Skeletal muscle tissue (tissue), 4 donors: Measurements from ENCODE around the gene KNDC1. TPM values are rescaled to one million over a fixed set of nuclear protein-coding genes. Genes with fewer than 3 reads are reported as not detected.
"Not testable (repeated sequence)": the region's sequence is repeated elsewhere in the genome, so short reads cannot be mapped to it uniquely, and the experiment has no call there.

ENCODE experiments used
- H3K27ac ChIP-seq: one replicate; pipeline ENCODE4 v1.7.0; 2013; ENCODE audit warnings: mild to moderate bottlenecking, low read depth, low read length, inconsistent platforms
- H3K27me3 ChIP-seq, 3 donors: one replicate each; pipeline ENCODE4 v1.7.0; 2013; ENCODE audit warnings: low read length in 3 of 3; ENCODE audit not compliant: control insufficient read depth in 3 of 3, insufficient read depth in 3 of 3
- H3K36me3 ChIP-seq, 3 donors: one replicate each; pipeline ENCODE4 v1.7.0; 2013; ENCODE audit warnings: low read length in 3 of 3; ENCODE audit not compliant: control insufficient read depth in 3 of 3, insufficient read depth in 3 of 3
- H3K4me1 ChIP-seq, 3 donors: one replicate each; pipeline ENCODE4 v1.7.0; 2013; ENCODE audit warnings: low read length in 3 of 3, mild to moderate bottlenecking in 3 of 3; ENCODE audit not compliant: control insufficient read depth in 3 of 3, insufficient read depth in 3 of 3
- H3K4me3 ChIP-seq, 3 donors: one replicate each; pipeline ENCODE4 v1.7.0; 2013; ENCODE audit warnings: low read length in 3 of 3
- H3K9ac ChIP-seq, 3 donors: one replicate each; pipeline ENCODE4 v1.7.0; 2013; ENCODE audit warnings: low read length in 3 of 3, mild to moderate bottlenecking in 3 of 3, moderate library complexity in 2 of 3, low read depth in 1 of 3
- H3K9me3 ChIP-seq, 3 donors: one replicate each; pipeline ENCODE4 v1.7.0; 2013; ENCODE audit warnings: low read length in 3 of 3; ENCODE audit not compliant: control insufficient read depth in 3 of 3
- total RNA-seq: library from RNA; depleted of rRNA; stranded (reverse); fragments of >200 nt; gene quantifications from one replicate; pipeline ENCODE4 v1.2.3, GENCODE V29; 2014
- donor health status: Osteomylitis.

KNDC1 gene
- total RNA-seq, 1 donor from 2014 or later: 0.52 TPM

- Histone ChIP-seq H3K27ac (no peak overlapping the region), H3K36me3 (no peaks in the 10 kb centered on the region), H3K9me3 (no peaks in the 10 kb centered on the region), H3K4me3 (no peak overlapping the region), H3K27me3 (peaks cover 27 to 53% (median 39%) of the 10 kb centered on the region in 3 donors), H3K9ac (no peak overlapping the region), H3K4me1 (no peaks in the 10 kb centered on the region)
These were observed 58.0 kb downstream of the KNDC1 start for GRCh38 chr10:133217800-133218589.

- Histone ChIP-seq H3K9me3 (no peaks in the 10 kb centered on the region), H3K4me1 (no peaks in the 10 kb centered on the region), H3K4me3 (no peak overlapping the region), H3K27ac (no peak overlapping the region), H3K9ac (no peak overlapping the region), H3K36me3 (no peaks in the 10 kb centered on the region), H3K27me3 (peaks cover 25 to 45% (median 38%) of the 10 kb centered on the region in 3 donors)
These were observed 58.9 kb downstream of the KNDC1 start for GRCh38 chr10:133218891-133219290.

- no peak overlapping the region for H3K27ac ChIP-seq
- no peak overlapping the region for H3K9ac ChIP-seq
- H3K27me3 ChIP-seq: peaks cover 27 to 45% (median 38%) of the 10 kb centered on the region in 3 donors
- no peak overlapping the region for H3K4me3 ChIP-seq
- no peaks in the 10 kb centered on the region for H3K4me1 ChIP-seq
- H3K9me3 ChIP-seq: no peaks in the 10 kb centered on the region
- no peaks in the 10 kb centered on the region for H3K36me3 ChIP-seq
These were observed 59.8 kb downstream of the KNDC1 start for GRCh38 chr10:133219782-133220181.

- Histone ChIP-seq H3K27me3 (peaks cover 37 to 51% (median 45%) of the 10 kb centered on the region in 3 donors), H3K9me3 (no peaks in the 10 kb centered on the region)
These were observed 61.3 kb downstream of the KNDC1 start for GRCh38 chr10:133221331-133221730.

GRCh38 chr10:133221756-133222155 lies 61.7 kb downstream of the KNDC1 start:
- H3K27ac ChIP-seq, H3K4me3 ChIP-seq, H3K36me3 ChIP-seq, H3K9ac ChIP-seq, H3K4me1 ChIP-seq, H3K9me3 ChIP-seq: not testable (repeated sequence)
- H3K27me3 ChIP-seq: peaks cover 41 to 55% (median 49%) of the 10 kb centered on the region in 3 donors

More at GRCh38 chr10:133221331-133221730, 61.3 kb downstream of the KNDC1 start:
- H3K4me3 ChIP-seq: no peak overlapping the region
- H3K36me3 ChIP-seq: no peaks in the 10 kb centered on the region
- H3K4me1 ChIP-seq: no peaks in the 10 kb centered on the region
- H3K27ac ChIP-seq: no peak overlapping the region
- no peak overlapping the region for H3K9ac ChIP-seq

- no peak overlapping the region for H3K4me3 ChIP-seq
- H3K27me3 ChIP-seq: peaks cover 52 to 62% (median 60%) of the 10 kb centered on the region in 3 donors
- H3K36me3 ChIP-seq: no peaks in the 10 kb centered on the region
These were observed 64.1 kb downstream of the KNDC1 start for GRCh38 chr10:133224076-133224475.

GRCh38 chr10:133224756-133225372 lies 64.8 kb downstream of the KNDC1 start:
- H3K4me3 ChIP-seq: no peak overlapping the region

More at GRCh38 chr10:133224076-133224475, 64.1 kb downstream of the KNDC1 start:
- no peaks in the 10 kb centered on the region for H3K4me1 ChIP-seq
- no peaks in the 10 kb centered on the region for H3K9me3 ChIP-seq
- H3K9ac ChIP-seq: no peak overlapping the region
- H3K27ac ChIP-seq: no peak overlapping the region

GRCh38 chr10:133225707-133226191 lies 65.7 kb downstream of the KNDC1 start:
- H3K27me3 ChIP-seq: peaks cover 51 to 61% (median 58%) of the 10 kb centered on the region in 3 donors
- no peak overlapping the region for H3K4me3 ChIP-seq
- H3K27ac ChIP-seq: no peak overlapping the region
- no peaks in the 10 kb centered on the region for H3K9me3 ChIP-seq
- H3K9ac ChIP-seq: no peak overlapping the region
- H3K36me3 ChIP-seq: no peaks in the 10 kb centered on the region
- H3K4me1 ChIP-seq: no peaks in the 10 kb centered on the region

More at GRCh38 chr10:133224756-133225372, 64.8 kb downstream of the KNDC1 start:
- H3K9ac ChIP-seq: no peak overlapping the region
- H3K4me1 ChIP-seq: no peaks in the 10 kb centered on the region
- H3K27ac ChIP-seq: no peak overlapping the region
- no peaks in the 10 kb centered on the region for H3K9me3 ChIP-seq
- peaks cover 52 to 59% (median 57%) of the 10 kb centered on the region in 3 donors for H3K27me3 ChIP-seq
- no peaks in the 10 kb centered on the region for H3K36me3 ChIP-seq

GRCh38 chr10:133226251-133226808 lies 66.3 kb downstream of the KNDC1 start:
- Histone ChIP-seq H3K9me3 (no peaks in the 10 kb centered on the region), H3K4me3 (no peak overlapping the region), H3K9ac (no peak overlapping the region), H3K36me3 (no peaks in the 10 kb centered on the region), H3K4me1 (no peaks in the 10 kb centered on the region), H3K27ac (no peak overlapping the region), H3K27me3 (peaks cover 48 to 57% (median 55%) of the 10 kb centered on the region in 3 donors)

- Histone ChIP-seq H3K9me3 (no peaks in the 10 kb centered on the region), H3K27ac (no peak overlapping the region), H3K27me3 (peaks cover 56 to 63% (median 63%) of the 10 kb centered on the region in 3 donors), H3K9ac (no peak overlapping the region), H3K4me3 (no peak overlapping the region), H3K36me3 (no peaks in the 10 kb centered on the region), H3K4me1 (no peaks in the 10 kb centered on the region)
These were observed 67.2 kb downstream of the KNDC1 start for GRCh38 chr10:133227256-133227655.
